Spleen (tissue), 7 donors: ENCODE results near the gene TACC2.

ENCODE experiments used
- CTCF ChIP-seq, 11 experiments: fragments of 200-600 bp in 7 of 11; fragments of 450-650 bp in 4 of 11; sonication (generic) in 4 of 11; IDR thresholded peaks in 8 of 11; conservative IDR thresholded peaks in 3 of 11; 1 replicate in 7 of 11; 2 replicates in 4 of 11; pipeline versions ENCODE4 v1.4.0 to v1.8.0; 2016 to 2021; ENCODE audit warnings: antibody characterized with exemption in 11 of 11, inconsistent platforms in 4 of 11, mild to moderate bottlenecking in 1 of 11
- POLR2A ChIP-seq, 3 donors: fragments of 450-650 bp; IDR thresholded peaks; one replicate each; pipeline ENCODE4 v1.5.1; 2017; ENCODE audit warnings: antibody characterized with exemption in 3 of 3, mild to moderate bottlenecking in 1 of 3
- donor health status: DM: no; HTN: no; CAD: no; lungs with moderate emphysema.
- donor health status: DM: no; HTN: no; CAD: no.
- donor health status: DM: no; HTN: no; CAD: no.

DNA sequence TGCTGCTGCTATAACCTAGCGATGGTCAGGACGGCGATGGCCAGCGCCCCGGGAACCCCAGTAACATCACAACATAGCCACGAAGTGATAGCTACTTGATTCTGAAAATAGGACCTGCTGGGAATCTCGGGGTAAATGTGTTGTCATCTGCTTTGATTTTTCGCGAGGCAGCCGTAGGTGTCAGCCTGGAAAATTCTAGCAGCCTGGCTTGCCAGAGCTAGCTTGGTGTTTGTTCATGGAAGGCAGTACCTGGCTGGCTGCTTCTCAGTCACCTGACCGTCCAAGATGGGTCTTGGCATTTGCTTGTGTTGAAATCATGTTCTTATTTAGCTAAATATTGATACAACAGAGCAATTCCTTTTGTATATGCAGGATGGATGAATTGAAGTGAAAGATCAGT, 199.7 kb downstream of the TACC2 start:
- TF ChIP-seq POLR2A (IDR thresholded peaks at IDR 0.05) (no peak), CTCF (IDR thresholded peaks at IDR 0.05 in 8 of 11, conservative IDR thresholded peaks at IDR 0.05 in 3 of 11) (no peak)
